Astrocyte (in vitro differentiated cells and primary cell): ENCODE data around the gene FAM210B. TPM values are rescaled to one million over a fixed set of nuclear protein-coding genes. Genes with fewer than 3 reads are reported as not detected.
"Not testable (repeated sequence)": the region's sequence is repeated elsewhere in the genome, so short reads cannot be mapped to it uniquely, and the experiment has no call there.

Source experiments
- DNase-seq: peaks from one replicate; pipeline ENCODE4 v3.0.0-alpha.2; 2010; ENCODE audit warnings: low read depth
- FAIRE-seq: peaks from 2 replicates; lab custom pipeline; 2011; peaks lifted over from hg19 to GRCh38; lab: Jason Lieb, UNC
- H2AFZ ChIP-seq: 2 replicates; pipeline ENCODE4 v1.6.0; 2012; ENCODE audit warnings: low read depth, low read length, inconsistent platforms
- H3K27ac ChIP-seq: 2 replicates; pipeline ENCODE4 v1.5.1; 2011; ENCODE audit warnings: low read depth, low read length, inconsistent platforms
- H3K27me3 ChIP-seq: 2 replicates; pipeline ENCODE4 v1.6.0; 2011; ENCODE audit warnings: low read length, inconsistent platforms; ENCODE audit not compliant: insufficient read depth
- H3K36me3 ChIP-seq: 2 replicates; pipeline ENCODE4 v1.5.1; 2011; ENCODE audit warnings: low read length, inconsistent platforms; ENCODE audit not compliant: insufficient read depth
- H3K4me1 ChIP-seq: 2 replicates; pipeline ENCODE4 v1.5.1; 2011; ENCODE audit warnings: low read length, inconsistent platforms; ENCODE audit not compliant: insufficient read depth
- H3K4me2 ChIP-seq: 2 replicates; pipeline ENCODE4 v1.6.0; 2012; ENCODE audit warnings: low read length, inconsistent platforms
- H3K4me3 ChIP-seq: 2 replicates; pipeline ENCODE4 v1.5.1; 2011; ENCODE audit warnings: low read depth, mild to moderate bottlenecking, low read length, inconsistent platforms; ENCODE audit not compliant: insufficient read depth
- H3K79me2 ChIP-seq: 2 replicates; pipeline ENCODE4 v1.6.0; 2012; ENCODE audit warnings: mild to moderate bottlenecking, low read length, inconsistent platforms; ENCODE audit not compliant: insufficient read depth
- H3K9ac ChIP-seq: 2 replicates; pipeline ENCODE4 v1.6.0; 2012; ENCODE audit warnings: mild to moderate bottlenecking, low read length, inconsistent platforms
- H3K9me3 ChIP-seq: 2 replicates; pipeline ENCODE4 v1.5.1; 2012; ENCODE audit warnings: low read depth, mild to moderate bottlenecking, low read length, inconsistent platforms; ENCODE audit not compliant: insufficient read depth
- H4K20me1 ChIP-seq: 2 replicates; pipeline ENCODE4 v1.6.0; 2012; ENCODE audit warnings: low read length, inconsistent platforms; ENCODE audit not compliant: insufficient read depth
- H3K27ac Mint-ChIP-seq: one replicate; pipeline ENCODE4 v1.8.0; 2021; ENCODE audit warnings: mild to moderate bottlenecking, mixed read lengths; ENCODE audit not compliant: unreplicated experiment
- H3K27me3 Mint-ChIP-seq: one replicate; pipeline ENCODE4 v1.8.0; 2021; ENCODE audit warnings: low read depth, mixed read lengths; ENCODE audit not compliant: unreplicated experiment
- H3K36me3 Mint-ChIP-seq: one replicate; pipeline ENCODE4 v1.8.0; 2021; ENCODE audit warnings: low read depth, mixed read lengths; ENCODE audit not compliant: unreplicated experiment
- H3K4me1 Mint-ChIP-seq: one replicate; pipeline ENCODE4 v1.8.0; 2021; ENCODE audit warnings: low read depth, mixed read lengths; ENCODE audit not compliant: unreplicated experiment
- H3K4me3 Mint-ChIP-seq: one replicate; pipeline ENCODE4 v1.8.0; 2021; ENCODE audit warnings: mild to moderate bottlenecking, moderate library complexity, mixed read lengths; ENCODE audit not compliant: unreplicated experiment
- H3K9me3 Mint-ChIP-seq: one replicate; pipeline ENCODE4 v1.8.0; 2021; ENCODE audit warnings: mild to moderate bottlenecking, mixed read lengths; ENCODE audit not compliant: unreplicated experiment
- EZH2 ChIP-seq: IDR thresholded peaks from 2 replicates; pipeline ENCODE4 v1.6.1; 2012; ENCODE audit warnings: mild to moderate bottlenecking, low read length, inconsistent platforms; ENCODE audit not compliant: insufficient read depth
- total RNA-seq: library from RNA; stranded (reverse); gene quantifications from 2 replicates; pipeline ENCODE4 v1.2.1, GENCODE V29; 2021
- TF ChIP-seq, protein P1 (sequence below): IDR thresholded peaks from 2 replicates; pipeline ENCODE4 v1.5.1; 2011; ENCODE audit warnings: low read depth, mild to moderate bottlenecking, inconsistent platforms, low read length, moderate library complexity; ENCODE audit not compliant: insufficient read depth

FAM210B gene
- total RNA-seq, 1 donor from 2014 or later = 46.3 TPM

DNA sequence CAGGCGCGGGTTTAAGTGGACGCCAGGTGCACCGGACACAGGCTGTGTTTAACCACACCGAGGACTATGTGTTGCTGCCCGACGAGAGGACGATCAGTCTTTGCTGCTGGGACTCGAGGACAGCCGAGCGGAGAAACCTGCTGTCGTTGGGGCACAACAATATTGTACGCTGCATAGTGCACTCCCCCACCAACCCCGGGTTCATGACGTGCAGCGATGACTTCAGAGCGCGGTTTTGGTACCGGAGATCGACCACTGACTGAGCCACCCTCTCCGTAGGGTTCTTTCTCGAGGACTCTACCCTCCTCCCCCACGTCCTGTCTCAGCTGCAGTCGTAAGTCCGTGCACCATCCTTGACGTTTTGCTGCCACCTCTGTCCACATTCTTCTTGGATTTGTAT, 44.7 kb downstream of the FAM210B start:
- Mint-ChIP-seq H3K4me1 (no peaks in the 10 kb centered on the region), H3K9me3 (no peaks in the 10 kb centered on the region), H3K36me3 (peaks cover 10% of the 10 kb centered on the region), H3K27me3 (no peaks in the 10 kb centered on the region), H3K4me3 (no peak overlapping the region), H3K27ac (no peak overlapping the region)
- no peak for DNase-seq
- H2AFZ ChIP-seq = no peak overlapping the region
- H4K20me1 ChIP-seq = peaks cover 16% of the 10 kb centered on the region
- no peak overlapping the region for H3K4me2 ChIP-seq
- TF ChIP-seq, protein P1, sequence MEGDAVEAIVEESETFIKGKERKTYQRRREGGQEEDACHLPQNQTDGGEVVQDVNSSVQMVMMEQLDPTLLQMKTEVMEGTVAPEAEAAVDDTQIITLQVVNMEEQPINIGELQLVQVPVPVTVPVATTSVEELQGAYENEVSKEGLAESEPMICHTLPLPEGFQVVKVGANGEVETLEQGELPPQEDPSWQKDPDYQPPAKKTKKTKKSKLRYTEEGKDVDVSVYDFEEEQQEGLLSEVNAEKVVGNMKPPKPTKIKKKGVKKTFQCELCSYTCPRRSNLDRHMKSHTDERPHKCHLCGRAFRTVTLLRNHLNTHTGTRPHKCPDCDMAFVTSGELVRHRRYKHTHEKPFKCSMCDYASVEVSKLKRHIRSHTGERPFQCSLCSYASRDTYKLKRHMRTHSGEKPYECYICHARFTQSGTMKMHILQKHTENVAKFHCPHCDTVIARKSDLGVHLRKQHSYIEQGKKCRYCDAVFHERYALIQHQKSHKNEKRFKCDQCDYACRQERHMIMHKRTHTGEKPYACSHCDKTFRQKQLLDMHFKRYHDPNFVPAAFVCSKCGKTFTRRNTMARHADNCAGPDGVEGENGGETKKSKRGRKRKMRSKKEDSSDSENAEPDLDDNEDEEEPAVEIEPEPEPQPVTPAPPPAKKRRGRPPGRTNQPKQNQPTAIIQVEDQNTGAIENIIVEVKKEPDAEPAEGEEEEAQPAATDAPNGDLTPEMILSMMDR = no peak
- no peak for TF ChIP-seq EZH2
- no peak overlapping the region for H3K9ac ChIP-seq
- H3K27ac ChIP-seq = no peak overlapping the region
- FAIRE-seq = no peak
- H3K4me3 ChIP-seq = no peak overlapping the region
- peaks cover 25% of the 10 kb centered on the region for H3K79me2 ChIP-seq
- H3K36me3 ChIP-seq = peaks cover 62% of the 10 kb centered on the region
- no peaks in the 10 kb centered on the region for H3K27me3 ChIP-seq
- no peaks in the 10 kb centered on the region for H3K9me3 ChIP-seq
- no peaks in the 10 kb centered on the region for H3K4me1 ChIP-seq

DNA sequence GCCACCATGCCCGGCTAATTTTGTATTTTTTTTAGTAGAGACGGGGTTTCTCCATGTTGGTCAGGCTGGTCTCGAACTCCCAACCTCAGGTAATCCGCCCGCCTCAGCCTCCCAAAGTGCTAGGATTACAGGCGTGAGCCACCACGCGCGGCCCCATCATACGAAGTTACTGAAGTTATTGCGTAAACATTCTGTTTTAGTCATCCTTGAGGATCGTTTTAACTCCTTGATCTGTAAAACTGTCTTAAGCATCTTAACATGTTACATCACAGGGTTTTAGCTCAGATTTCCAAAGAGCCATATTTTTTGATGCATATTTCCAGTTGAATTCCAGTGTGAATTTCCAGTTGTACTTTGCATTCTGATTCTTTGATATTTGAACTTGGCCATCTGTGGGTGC, 46.6 kb downstream of the FAM210B start:
- H2AFZ ChIP-seq, H3K9me3 ChIP-seq, H3K9me3 Mint-ChIP-seq, H3K36me3 Mint-ChIP-seq, H4K20me1 ChIP-seq, H3K9ac ChIP-seq, H3K4me2 ChIP-seq, FAIRE-seq, H3K27me3 Mint-ChIP-seq, H3K4me3 ChIP-seq, H3K4me1 ChIP-seq, H3K4me3 Mint-ChIP-seq, H3K27ac ChIP-seq, H3K27ac Mint-ChIP-seq, DNase-seq, H3K27me3 ChIP-seq, H3K4me1 Mint-ChIP-seq: not testable (repeated sequence)
- peaks cover 46% of the 10 kb centered on the region for H3K36me3 ChIP-seq
- H3K79me2 ChIP-seq = peaks cover 23% of the 10 kb centered on the region

DNA sequence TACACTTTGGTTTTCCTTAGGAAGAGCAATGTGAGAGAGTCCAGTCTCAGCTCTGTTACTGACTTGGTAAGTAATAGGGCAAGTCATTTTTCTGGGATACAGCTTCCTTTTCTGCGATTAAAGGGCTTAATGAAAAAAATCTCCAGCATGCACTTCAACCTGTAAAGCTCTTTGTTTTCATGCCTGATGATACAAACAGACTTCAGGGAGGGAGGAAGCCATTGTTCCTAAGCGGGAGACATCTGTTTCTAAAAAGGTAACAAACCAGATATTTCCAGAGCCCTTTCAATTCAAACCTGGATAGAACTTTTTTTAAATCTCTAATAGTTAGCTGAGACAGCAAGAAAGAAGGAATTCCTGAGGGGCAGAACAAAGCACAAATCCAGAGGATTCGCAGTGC, 48.1 kb downstream of the FAM210B start:
- Mint-ChIP-seq H3K4me3 (no peak overlapping the region), H3K36me3 (peaks cover 7% of the 10 kb centered on the region), H3K4me1 (peaks cover 6% of the 10 kb centered on the region), H3K27me3 (no peaks in the 10 kb centered on the region), H3K9me3 (no peaks in the 10 kb centered on the region), H3K27ac (peak overlapping the region; percentile 12)
- Histone ChIP-seq H3K27me3 (no peaks in the 10 kb centered on the region), H3K4me3 (no peak overlapping the region), H3K4me1 (peaks cover 7% of the 10 kb centered on the region), H4K20me1 (peaks cover 4% of the 10 kb centered on the region), H3K9ac (no peak overlapping the region), H3K4me2 (no peak overlapping the region), H2AFZ (no peak overlapping the region), H3K79me2 (peaks cover 12% of the 10 kb centered on the region), H3K27ac (no peak overlapping the region), H3K9me3 (no peaks in the 10 kb centered on the region), H3K36me3 (peaks cover 34% of the 10 kb centered on the region)
- DNase-seq = no peak
- no peak for FAIRE-seq
- no peak for TF ChIP-seq EZH2
- TF ChIP-seq, protein P1 = no peak
